Adrenal gland (tissue), 12 donors: ENCODE data around the gene LRRC55. TPM values are rescaled to one million over a fixed set of nuclear protein-coding genes. Genes with fewer than 3 reads are reported as not detected.

Experiments
- DNase-seq, 7 donors: peaks; one replicate each; pipeline ENCODE4 v3.0.0-alpha.2; 2019 to 2020
- H3K27ac ChIP-seq, 5 donors: fragments of 200-600 bp; sonication (generic) in 4 of 5; 1 replicate in 3 of 5; 2 replicates in 2 of 5; pipeline versions ENCODE4 v1.5.1 to v1.8.0; 2016 to 2020; ENCODE audit warnings: mild to moderate bottlenecking in 1 of 5
- H3K27me3 ChIP-seq: fragments of 200-600 bp; 2 replicates; pipeline ENCODE4 v1.8.0; 2021
- H3K36me3 ChIP-seq, 2 donors: fragments of 200-600 bp; replicated peaks in 1 of 2; 1 replicate in 1 of 2; 2 replicates in 1 of 2; pipeline versions ENCODE4 v1.5.1 to v1.8.0; 2018 to 2022
- H3K4me1 ChIP-seq, 2 donors: fragments of 200-600 bp; replicated peaks in 1 of 2; 1 replicate in 1 of 2; 2 replicates in 1 of 2; pipeline versions ENCODE4 v1.5.1 to v1.8.0; 2018 to 2021
- H3K4me3 ChIP-seq, 4 donors: fragments of 200-600 bp; sonication (generic) in 3 of 4; one replicate each; pipeline ENCODE4 v1.5.1; 2016 to 2018
- H3K9me3 ChIP-seq, 3 donors: fragments of 200-600 bp; sonication (generic) in 1 of 3; replicated peaks in 1 of 3; 1 replicate in 2 of 3; 2 replicates in 1 of 3; pipeline versions ENCODE4 v1.5.1 to v1.8.0; 2016 to 2021
- CTCF ChIP-seq, 6 experiments: fragments of 450-650 bp in 4 of 6; fragments of 200-600 bp in 2 of 6; sonication (generic) in 1 of 6; IDR thresholded peaks; 1 replicate in 5 of 6; 2 replicates in 1 of 6; pipeline versions ENCODE4 v1.5.1 to v1.8.0; 2016 to 2021; ENCODE audit warnings: antibody characterized with exemption in 6 of 6, mild to moderate bottlenecking in 2 of 6, moderate library complexity in 1 of 6
- POLR2A ChIP-seq, 2 donors: fragments of 450-650 bp; IDR thresholded peaks; one replicate each; pipeline ENCODE4 v1.6.1; 2017; ENCODE audit warnings: antibody characterized with exemption in 2 of 2, mild to moderate bottlenecking in 2 of 2, moderate library complexity in 1 of 2
- WGBS, 4 donors: extraction: QIAGEN DNeasy Blood & Tissue Kit in 2 of 4; methylation state at CpG; one replicate each; pipeline versions ENCODE4 v1.1.5 to v1.1.7; 2013 to 2017; 5-methylcytosine and 5-hydroxymethylcytosine counted together
- intact Hi-C, 2 donors: fragments of 100-400 bp; cut with DNase I; formaldehyde crosslinking; loops; one replicate each; pipeline versions ENCODE4 v1.14.1 to v1.15.0; 2022 to 2023
- polyA plus RNA-seq, 3 donors: library from polyadenylated mRNA; stranded (reverse); fragments of 200-250 nt in 2 of 3; fragments of 350-450 nt in 1 of 3; fragmentation: Illumina TruSeq in 1 of 3; extraction: RNeasy Lipid Tissue Mini Kit (QIAGEN cat#74804) in 1 of 3; gene quantifications; one replicate each; pipeline ENCODE4 v1.2.3, GENCODE V29; 2013 to 2014
- total RNA-seq, 9 donors: library from RNA; depleted of rRNA in 4 of 9; stranded (reverse); fragments of >200 nt in 4 of 9; fragments of 120-200 nt in 1 of 9; fragmentation: NEBNext Ultra II Directional in 1 of 9; extraction: Animal tissue kit (Norgen Biotek cat#: 25700) in 1 of 9; gene quantifications; one replicate each; pipeline versions ENCODE4 v1.1.0 to v1.2.4, GENCODE V29; 2013 to 2023
- donor health status: healthy with polysubstance abuse.
- donor health status: Bipolar disorder and iron deficiency.
- donor health status: DM: yes; HTN: yes; CAD: no.
- donor health status: DM: no; HTN: no; CAD: no.
- donor health status: DM: no; HTN: no; CAD: no.
- donor health status: DM: yes; HTN: yes; CAD: no.

LRRC55 gene
- total and polyA plus RNA-seq, 12 donors: 0.08 to 1.1 (median 0.50) TPM; not detected in 1

- intact Hi-C loops: no loop called here
- no peaks in the 10 kb centered on the region for H3K36me3 ChIP-seq
Measured at GRCh38 chr11:57156928-57157327, 24.8 kb upstream of the LRRC55 start.

GRCh38 chr11:57157624-57158023, 24.1 kb upstream of the LRRC55 start:
- intact Hi-C loops: no loop called here
- no peaks in the 10 kb centered on the region for H3K9me3 ChIP-seq
- 55 to 71% (median 61%) methylated on average over 3 of the region's 3 CpGs for WGBS, 4 donors
- no peaks in the 10 kb centered on the region for H3K4me1 ChIP-seq
- H3K4me3 ChIP-seq: no peak overlapping the region
- no peaks in the 10 kb centered on the region for H3K36me3 ChIP-seq
- no peak overlapping the region for H3K27ac ChIP-seq
- DNase-seq: no peak
- H3K27me3 ChIP-seq: no peaks in the 10 kb centered on the region
- TF ChIP-seq CTCF (IDR thresholded peaks at IDR 0.05) (no peak), POLR2A (IDR thresholded peaks at IDR 0.05) (no peak)

More at GRCh38 chr11:57156928-57157327, 24.8 kb upstream of the LRRC55 start:
- Histone ChIP-seq H3K27ac (no peak overlapping the region), H3K4me1 (no peaks in the 10 kb centered on the region), H3K4me3 (no peak overlapping the region), H3K27me3 (no peaks in the 10 kb centered on the region), H3K9me3 (no peaks in the 10 kb centered on the region)
- TF ChIP-seq CTCF (IDR thresholded peaks at IDR 0.05): no peak
- no peak for TF ChIP-seq POLR2A (IDR thresholded peaks at IDR 0.05)
- no peak for DNase-seq
- WGBS, 4 donors: 82 to 91% (median 85%) methylated on average over 4 of the region's 4 CpGs

- WGBS, 4 donors: 72 to 85% (median 76%) methylated on average over 5 of the region's 5 CpGs
- Histone ChIP-seq H3K27me3 (no peaks in the 10 kb centered on the region), H3K9me3 (no peaks in the 10 kb centered on the region), H3K4me3 (no peak overlapping the region), H3K27ac (no peak overlapping the region), H3K36me3 (no peaks in the 10 kb centered on the region), H3K4me1 (no peaks in the 10 kb centered on the region)
- DNase-seq: no peak
- TF ChIP-seq CTCF (IDR thresholded peaks at IDR 0.05) (no peak), POLR2A (IDR thresholded peaks at IDR 0.05) (no peak)
- intact Hi-C loops: no loop called here
Measured at GRCh38 chr11:57158180-57158579, 23.6 kb upstream of the LRRC55 start.

- Histone ChIP-seq H3K4me1 (no peaks in the 10 kb centered on the region), H3K27me3 (no peaks in the 10 kb centered on the region), H3K36me3 (no peaks in the 10 kb centered on the region), H3K27ac (no peak overlapping the region), H3K4me3 (no peak overlapping the region), H3K9me3 (no peaks in the 10 kb centered on the region)
- WGBS, 4 donors: 73 to 92% (median 80%) methylated on average over 1 of the region's 1 CpG
- DNase-seq: no peak
- intact Hi-C loops: no loop called here
- TF ChIP-seq POLR2A (IDR thresholded peaks at IDR 0.05) (no peak), CTCF (IDR thresholded peaks at IDR 0.05) (no peak)
Measured at GRCh38 chr11:57158599-57158998, 23.2 kb upstream of the LRRC55 start.
